Superior temporal gyrus (tissue), 1 donor: ENCODE data around the gene RADIL.
A peak's percentile ranks its signal among the peaks of the same experiment; 100 is the strongest.
"Not testable (repeated sequence)": the region's sequence is repeated elsewhere in the genome, so short reads cannot be mapped to it uniquely, and the experiment has no call there.

ENCODE experiments used
- DNase-seq: peaks from one replicate; pipeline ENCODE4 v3.0.0-alpha.2; 2016; ENCODE audit errors: extremely low spot score

The RADIL gene

DNA sequence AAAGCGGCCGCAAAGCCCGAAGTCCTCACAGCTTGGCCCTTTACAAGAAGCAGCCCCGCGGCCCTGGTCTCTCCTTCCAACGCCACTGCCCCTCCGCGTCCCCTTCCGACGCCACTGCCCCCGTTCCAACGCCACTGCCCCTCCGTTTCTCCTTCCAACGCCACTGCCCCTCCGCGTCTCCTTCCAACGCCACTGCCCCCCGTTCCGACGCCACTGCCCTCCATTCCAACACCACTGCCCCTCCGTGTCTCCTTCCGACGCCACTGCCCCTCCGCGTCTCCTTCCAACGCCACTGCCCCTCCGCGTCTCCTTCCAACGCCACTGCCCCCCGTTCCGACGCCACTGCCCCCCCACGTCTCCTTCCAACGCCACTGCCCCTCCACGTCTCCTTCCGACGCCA lies 75.0 kb downstream of the RADIL start:
- DNase-seq = no peak

DNA sequence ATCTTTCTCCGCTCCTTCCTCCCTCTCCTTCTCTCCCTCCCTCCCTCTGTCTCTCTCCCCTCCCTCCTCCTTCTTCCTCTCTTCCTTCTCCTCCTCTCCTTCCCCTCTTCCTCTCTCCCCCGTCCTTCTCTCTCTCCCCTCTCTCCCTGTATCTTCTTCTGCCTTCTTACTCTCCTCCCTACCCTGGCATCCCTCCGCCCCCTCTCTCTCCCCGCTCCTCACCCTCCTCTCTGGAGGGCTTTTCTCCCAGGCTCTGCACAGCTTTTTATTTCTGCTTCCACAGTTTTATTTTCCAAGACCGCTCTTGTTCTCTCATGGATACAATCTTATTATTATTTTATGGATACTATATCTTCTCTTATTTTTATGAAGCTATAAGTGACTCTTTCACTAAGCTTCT lies 75.5 kb downstream of the RADIL start:
- no peak for DNase-seq

DNA sequence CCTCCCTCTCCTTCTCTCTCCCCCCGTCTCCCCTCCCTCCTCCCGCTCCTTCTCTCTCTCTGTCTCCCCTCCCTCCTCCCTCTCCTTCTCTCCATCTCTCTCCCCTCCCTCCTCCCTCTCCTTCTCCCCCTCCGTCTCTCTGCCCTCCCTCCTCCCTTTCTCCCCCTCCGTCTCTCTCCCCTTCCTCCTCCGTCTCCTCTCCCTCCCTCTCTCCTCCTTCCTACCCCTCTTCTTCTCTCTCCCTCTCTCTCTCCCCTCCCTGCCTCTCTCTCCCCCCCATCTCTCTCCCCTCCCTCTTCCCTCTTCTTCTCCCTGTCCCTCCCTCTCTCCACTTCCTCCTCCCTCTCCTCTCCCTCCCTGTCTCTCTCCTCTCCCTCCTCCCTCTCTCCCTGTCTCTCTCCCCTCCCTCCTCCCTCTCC lies 75.9 kb downstream of the RADIL start:
- DNase-seq = no peak

DNA sequence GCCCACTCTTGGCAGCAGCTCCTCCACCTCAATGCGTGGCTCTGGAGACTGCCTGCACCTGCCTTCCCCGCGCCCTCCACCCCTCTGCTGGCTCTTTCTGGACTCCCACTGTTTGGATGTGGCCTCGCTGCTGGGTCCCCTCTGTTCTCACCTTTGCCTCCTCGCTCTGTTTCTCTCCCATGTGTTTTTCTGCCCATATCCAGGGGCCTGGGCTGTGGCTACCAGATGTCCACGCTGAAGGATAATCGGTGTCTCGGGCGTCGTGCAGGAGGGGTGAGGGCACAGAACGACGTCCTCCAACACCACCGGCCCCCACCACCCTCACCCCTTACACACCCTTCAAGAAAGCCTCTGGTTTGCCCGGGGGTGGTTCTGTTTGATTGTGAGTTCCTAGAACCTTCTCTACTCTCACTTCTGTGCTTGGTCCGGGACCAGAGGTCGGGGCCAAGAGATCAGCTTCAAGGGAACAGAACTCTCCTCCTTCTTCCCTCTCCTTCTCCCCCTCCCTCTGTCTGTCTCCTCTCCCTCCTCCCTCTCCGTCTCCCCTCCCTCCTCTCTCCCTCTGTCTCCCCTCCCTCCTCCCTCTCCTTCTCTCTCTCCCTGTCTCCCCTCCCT lies 76.4 kb downstream of the RADIL start:
- no peak for DNase-seq

DNA sequence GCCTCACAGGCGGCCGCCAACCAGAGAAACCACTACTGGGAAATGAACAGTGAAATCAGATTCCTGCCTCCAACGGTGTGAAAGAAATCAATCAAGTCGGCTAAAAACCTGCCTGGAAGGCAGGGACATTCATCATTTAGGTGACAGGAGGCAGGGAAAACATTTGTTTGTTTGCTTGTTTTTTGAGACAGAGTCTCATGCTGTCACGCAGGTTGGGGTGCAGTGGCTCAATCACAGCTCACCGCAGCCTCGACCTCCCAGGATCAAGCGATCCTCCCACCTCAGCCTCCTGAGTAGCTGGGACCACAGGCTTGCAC lies 77.6 kb downstream of the RADIL start:
- no peak for DNase-seq

DNA sequence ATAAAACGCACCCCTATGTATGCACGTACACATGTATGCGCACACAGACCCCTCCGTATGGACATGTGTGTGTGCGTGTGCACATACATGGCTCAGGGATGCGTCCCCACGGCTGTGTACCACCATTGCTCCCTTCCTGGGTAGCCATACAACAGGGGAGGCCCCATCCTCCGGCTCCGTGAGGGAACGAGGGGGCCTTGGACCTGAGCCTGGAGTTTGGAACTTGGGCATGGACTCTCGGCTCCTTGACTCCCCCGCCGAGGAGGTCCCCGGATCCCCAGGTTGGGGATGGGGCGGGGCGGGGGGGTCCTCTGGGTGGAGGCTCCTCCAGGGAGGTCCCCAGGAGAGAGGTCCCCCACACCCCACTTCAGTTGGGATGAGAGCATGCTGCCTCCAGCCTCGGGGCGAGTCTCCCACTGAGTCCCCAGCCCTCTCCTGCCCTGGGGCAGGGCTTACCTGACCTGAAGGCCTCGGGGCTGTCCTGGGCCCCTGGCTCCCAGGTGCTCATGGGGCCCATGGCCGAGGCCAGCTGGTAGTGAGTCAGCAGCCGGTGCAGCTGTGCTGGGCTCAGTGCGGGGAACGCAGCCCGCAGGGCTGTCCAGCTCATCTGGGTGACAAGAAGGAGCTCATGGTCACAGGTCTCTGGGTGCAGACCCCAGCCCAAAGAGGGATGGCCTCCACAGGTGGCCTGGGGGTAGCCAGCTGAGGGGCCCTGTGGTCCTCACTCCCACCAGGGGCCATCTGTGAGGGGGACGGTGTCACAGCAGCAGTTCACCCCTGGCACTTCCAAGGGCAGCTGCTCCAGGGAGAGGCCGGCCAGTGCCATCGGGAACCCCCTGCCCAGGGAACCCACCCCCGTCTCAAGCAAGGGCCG lies 78.2 kb downstream of the RADIL start:
- no peak for DNase-seq

DNA sequence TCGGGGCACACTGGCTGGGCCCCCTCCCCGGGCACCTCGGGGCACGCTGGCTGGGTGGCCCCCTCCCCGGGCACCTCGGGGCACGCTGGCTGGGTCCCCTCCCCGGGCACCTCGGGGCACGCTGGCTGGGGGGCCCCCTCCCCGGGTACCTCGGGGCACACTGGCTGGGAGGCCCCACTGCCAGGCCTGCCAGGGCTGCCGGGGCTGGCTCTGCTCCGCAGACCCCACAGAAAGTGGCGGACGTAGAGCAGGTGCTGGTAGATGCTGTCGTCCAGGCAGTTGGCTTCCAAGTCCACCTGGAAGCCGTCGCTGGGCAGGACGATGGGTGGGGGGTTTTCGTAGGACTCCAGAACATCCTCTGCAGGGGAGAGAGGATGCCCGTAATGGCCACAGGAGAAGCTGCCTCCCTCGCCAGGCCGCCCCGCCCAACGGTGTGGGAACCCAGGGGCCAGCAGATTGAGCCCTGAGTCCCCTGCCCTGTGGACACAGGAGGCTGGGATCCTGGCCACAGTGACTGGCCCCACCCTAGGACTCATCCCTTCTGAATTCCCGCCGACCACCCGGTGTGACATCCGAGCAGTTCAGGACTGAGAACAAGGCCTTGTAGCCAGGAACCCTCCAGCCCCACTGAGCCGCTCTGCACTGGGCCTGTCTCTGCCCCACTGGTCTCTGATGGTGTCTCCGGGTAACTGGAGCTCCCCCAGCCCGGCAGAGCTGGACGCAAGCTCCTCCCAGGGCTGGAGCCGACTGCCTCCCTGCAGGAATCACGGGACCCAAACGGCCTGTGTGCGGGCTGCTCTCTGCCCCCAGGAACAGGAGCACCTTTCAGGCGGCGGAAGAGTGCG lies 79.9 kb downstream of the RADIL start:
- DNase-seq = no peak

DNA sequence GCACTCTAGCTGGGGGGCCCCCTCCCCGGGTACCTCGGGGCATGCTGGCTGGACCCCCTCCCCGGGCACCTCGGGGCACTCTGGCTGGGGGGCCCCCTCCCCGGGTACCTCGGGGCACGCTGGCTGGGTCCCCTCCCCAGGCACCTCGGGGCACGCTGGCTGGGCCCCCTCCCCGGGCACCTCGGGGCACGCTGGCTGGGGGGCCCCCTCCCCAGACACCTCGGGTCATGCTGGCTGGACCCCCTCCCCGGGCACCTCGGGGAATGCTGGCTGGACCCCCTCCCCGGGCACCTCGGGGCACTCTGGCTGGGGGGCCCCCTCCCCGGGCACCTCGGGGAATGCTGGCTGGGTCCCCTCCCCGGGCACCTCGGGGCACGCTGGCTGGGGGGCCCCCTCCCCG lies 80.9 kb downstream of the RADIL start:
- DNase-seq = not testable (repeated sequence)

DNA sequence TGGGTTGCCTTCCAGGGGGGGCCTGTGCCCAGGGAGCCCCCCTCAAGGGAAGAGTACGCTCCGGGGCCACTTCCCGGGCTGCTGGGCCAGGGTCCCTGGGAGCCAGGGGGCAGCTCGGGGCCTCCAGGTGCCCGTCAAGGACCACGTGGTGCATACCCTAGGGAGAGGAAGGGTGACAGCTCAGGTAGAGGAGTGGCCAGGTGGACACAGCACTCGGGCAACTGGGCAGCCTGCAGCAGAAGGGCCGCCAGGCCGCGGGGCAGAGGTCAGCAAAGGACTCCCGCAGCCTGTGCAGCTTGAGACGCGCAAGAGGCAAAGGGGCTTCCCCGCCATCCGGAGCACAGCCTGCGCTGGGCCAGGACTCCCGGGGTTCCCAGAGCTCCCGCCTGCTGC lies 81.7 kb downstream of the RADIL start:
- no peak for DNase-seq

DNA sequence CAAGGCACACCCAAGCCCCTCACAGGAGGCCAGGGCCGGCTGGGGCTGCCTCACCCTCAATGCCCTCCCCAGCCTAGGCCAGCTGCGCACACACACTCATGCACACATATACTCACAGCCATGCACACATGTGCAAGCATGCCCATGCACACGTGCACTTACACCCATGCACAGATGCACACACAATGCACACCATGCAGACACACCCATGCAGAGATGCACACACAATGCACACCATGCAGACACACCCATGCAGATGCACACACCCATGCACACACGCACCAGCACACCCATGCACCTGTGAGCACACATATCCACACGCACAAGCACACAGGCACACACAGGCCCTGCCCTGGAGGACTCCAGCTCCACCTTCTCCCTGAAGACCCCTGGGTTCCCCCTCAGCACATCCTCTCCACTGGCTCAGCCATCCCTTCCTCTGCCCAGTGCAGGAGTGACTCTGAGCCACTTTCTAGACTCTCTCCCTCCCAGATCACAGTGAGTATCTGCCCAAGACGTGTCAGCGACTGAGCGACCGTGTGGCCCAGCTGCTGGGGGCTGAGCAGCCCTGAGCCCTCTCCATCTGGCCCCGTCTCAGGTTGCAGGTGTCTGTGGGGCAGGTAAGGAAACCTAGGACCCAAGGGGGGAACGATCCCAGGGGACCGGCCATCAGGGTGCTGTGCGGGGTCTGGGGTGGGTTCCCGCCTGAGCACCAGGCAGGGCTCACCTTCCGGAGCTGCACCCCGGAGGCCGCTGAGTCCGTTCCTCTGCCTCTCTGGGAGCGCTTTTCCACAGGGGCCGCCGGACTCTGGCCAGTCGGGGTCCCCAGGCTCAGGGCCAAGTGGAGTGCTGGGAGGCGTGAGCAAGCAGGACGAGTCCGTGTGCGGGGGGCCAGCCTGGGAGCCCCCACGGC lies 82.3 kb downstream of the RADIL start:
- DNase-seq = no peak

DNA sequence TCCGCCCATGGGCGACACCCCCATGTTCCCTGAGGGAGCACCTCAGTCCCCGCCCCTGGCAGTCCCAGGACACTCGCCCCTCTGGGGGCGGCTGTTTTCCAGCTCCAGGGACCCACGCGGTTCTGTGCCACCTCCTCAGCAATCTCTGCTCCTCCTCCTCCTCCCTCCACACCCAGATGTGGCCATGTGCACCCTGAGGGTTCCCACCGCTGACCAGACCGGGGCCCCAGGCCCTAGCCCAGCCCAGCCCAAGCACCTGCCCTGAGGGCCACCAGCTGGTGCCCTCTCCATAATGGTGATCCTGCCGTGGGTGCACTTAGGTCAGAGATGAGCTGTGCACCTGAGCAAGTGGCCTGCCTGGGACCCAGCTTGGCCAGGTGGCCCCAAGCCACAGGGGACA lies 83.0 kb downstream of the RADIL start:
- no peak for DNase-seq

DNA sequence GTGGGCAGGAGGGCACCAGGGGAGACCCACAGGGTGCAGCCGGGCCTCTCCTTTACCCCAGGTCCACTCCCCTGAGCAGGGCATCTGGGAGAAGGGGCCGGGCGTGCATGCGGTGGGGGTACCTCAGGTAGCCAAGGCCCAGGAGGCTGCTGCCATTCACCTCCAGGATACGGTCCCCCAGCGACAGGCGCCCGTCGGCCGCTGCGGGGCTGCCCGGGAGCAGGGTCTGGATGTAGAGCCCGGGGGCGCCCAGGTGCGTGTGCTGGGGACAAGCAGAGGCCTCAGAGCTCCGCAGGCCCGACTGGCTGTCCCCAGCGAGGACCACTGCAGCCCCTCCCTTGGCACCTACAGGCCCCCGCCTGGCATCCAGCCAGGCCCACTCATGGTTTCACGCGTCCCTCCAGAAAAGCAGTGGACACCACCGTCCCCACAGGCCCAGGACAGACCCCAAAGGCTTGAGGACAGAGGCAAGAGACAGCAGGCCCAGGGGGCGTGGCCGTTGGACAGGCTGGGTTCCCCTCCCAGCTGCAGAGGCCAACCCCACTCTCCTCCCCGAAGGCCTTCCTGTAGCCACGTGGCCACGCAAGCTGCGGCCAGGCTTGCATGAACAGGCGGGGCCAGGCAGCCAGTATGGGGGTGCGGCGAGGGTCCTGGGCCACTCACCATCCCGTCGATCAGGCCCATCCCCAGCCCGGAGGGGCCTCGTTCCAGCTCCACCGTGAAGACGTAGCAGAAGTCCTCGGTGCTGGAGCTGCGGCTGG lies 83.8 kb downstream of the RADIL start:
- DNase-seq = no peak

DNA sequence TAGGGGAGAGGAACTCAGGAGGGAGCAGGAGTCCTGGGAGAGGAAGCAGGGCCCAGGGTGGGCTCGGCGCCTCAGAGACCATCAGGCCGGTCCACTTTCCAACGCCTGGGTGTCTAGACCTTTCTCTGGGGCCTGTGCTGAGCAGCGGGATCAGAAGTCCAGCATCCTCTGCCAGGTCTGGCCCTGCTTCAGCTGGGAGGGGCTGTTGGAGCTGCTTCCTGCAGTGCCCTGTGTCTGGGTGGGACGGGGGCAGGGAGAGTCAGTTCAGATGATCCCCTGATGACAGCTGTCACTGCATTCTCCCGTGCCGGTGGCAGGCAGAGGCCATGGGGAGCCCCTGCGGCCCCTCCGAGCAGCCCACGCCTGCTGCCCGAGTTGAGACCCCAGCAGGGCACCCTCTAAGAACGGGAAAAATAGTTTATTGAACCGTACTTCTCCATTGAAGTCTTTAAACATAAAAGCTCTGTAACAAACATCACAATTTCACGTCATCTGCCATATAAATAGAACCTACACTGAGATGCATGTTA lies 84.7 kb downstream of the RADIL start:
- DNase-seq = no peak

DNA sequence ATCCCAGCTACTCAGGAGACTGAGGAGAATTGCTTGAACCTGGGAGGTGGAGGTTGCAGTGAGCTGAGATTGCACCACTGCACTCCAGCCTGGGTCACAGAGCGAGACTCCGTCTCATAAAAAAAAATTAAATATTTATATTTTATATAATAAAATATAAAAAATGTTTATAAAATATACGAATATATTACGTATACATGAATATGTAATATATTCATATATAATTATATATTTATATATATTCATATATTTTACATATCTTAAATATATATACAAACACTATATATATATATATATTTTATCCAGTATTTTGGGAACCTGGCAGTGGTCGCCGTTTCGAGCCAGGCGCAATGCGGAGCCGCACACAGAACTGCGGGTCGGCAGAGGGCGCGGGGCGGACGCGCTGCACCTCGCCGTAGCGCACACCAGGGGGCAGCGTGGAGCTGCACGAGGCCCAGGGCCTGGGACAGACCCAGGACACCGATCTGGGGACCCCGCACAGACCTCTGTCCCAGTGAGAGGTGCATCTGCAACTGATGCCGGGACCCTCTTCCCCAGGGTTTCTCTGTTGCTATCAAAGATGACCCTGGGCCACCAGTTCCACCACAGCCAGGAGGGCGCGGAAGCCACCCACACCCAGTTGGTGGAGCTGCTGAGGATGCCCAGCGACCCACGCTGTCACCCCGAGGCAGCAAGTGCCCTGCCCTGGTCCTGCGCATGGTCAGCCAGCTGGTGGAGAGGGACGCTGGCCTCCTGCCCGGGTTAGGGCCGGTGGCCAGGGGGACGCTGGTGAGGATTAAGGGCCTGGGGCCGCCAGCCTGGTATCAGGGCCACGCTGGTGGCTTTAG lies 85.4 kb downstream of the RADIL start:
- DNase-seq = peak; percentile 61

DNA sequence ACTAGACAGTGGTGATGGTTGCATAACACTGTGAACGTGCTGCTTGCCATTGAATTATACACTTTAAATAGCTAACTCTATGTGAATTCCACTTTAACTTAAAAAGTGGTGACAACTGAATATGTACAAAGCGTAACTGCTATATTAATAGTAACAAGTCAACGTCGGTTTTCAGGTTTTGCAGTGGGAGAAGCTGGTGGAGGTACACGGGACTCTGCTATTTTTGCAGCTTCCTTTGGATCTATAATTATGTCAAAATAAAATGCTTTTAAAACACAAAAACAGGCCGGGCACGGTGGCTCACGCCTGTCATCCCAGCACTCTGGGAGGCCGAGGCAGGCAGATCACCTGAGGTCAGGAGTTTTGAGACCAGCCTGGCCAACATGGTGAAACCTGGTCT lies 87.1 kb downstream of the RADIL start:
- peak; percentile 51 for DNase-seq

DNA sequence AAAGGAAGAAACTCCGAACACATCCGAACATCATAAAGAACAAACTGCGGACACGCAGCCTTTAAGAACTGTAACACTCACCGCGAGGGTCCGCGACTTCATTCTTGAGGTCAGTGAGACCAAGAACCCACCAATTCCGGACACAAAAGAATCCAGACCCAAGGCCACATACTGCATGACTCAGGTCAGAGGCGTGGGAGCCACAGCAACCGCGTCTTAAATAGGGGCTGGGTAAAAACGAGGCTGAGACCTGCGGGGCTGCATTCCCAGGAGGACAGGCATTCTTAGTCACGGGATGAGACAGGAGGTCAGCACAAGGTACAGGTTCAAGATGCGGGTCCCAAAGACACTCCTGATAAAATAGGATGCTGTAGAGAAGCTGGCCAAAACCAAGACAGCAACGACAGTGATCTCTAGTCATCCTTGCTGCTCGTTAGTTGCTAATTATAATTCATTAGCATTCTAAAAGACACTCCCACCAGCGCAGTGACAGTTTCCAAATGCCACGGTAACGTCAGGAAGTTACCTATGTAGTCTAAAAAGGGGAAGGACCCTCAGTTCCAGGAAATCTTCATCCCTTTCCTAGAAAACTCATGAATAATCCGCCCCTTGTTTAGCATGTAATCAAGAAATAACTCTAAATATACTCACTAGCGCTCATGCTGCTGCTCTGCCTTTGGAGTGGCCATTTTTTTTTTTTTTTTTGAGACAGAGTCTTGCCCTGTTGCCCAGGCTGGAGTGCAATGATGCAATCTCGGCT lies 88.7 kb downstream of the RADIL start:
- DNase-seq = no peak

DNA sequence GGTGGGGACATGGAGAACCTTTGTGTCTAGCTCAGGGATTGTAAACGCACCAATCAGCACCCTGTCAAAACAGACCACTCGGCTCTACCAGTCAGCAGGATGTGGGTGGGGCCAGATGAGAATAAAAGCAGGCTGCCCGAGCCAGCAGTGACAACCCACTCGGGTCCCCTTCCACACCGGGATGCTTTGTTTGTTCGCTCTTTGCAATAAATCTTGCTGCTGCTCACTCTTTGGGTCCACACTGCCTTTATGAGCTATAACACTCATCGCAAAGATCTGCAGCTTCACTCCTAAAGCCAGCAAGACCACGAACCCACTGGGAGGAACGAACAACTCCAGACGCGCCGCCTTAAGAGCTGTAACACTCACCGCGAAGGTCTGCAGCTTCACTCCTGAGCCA lies 89.3 kb downstream of the RADIL start:
- DNase-seq = not testable (repeated sequence)

DNA sequence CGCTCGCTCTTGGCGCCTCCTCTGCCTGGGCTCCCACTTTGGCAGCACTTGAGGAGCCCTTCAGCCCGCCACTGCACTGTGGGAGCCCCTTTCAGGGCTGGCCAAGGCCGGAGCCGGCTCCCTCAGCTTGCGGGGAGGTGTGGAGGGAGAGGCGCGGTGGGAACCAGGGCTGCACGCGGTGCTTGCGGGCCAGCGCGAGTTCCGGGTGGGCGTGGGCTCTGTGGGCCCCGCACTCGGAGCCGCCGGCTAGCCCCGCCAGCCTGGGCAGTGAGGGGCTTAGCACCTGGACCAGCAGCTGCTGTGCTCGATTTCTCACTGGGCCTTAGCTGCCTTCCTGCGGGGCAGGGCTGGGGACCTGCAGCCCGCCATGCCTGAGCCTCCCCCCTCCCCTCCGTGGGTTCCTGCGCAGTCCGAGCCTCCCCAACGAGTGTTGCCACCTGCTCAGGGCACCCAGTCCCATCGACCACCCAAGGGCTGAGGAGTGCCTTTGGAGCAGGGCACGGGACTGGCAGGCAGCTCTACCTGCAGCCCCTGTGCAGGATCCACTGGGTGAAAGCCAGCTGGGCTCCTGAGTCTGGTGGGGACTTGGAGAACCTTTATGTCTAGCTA lies 90.0 kb downstream of the RADIL start:
- DNase-seq = not testable (repeated sequence)
